ENCODE measurements around the gene RLN1. TPM values are rescaled to one million over a fixed set of nuclear protein-coding genes. Genes with fewer than 3 reads are reported as not detected.
"Not testable (repeated sequence)": the region's sequence is repeated elsewhere in the genome, so short reads cannot be mapped to it uniquely, and the experiment has no call there.

RLN1 gene
- polyA plus RNA-seq (ENCODE audit: insufficient read length in 12 of 12) = 1 to 10 TPM in 1 of 12 donors, under 1 TPM in 6, not detected in 5; 0.22 to 1.1 (median 0.29) TPM
- long read RNA-seq, donor 1 = 0 reads
- long read RNA-seq, donor 2 = 0 reads
- long read RNA-seq, donor 3 = 0 reads
- long read RNA-seq, donor 4 = 0 reads
- long read RNA-seq, donor 5 = 0 reads
- long read RNA-seq, donor 6 = 0 reads
- long read RNA-seq, donor 7 = 0 reads
- long read RNA-seq, donor 8 = 0 reads
- long read RNA-seq, donor 9 = 0 reads
- long read RNA-seq, donor 10 = 0 reads
- long read RNA-seq, donor 11 = 0 reads

- not testable (repeated sequence) for DNase-seq
Observed at GRCh38 chr9:5338992-5339981, at the start of gene RLN1. Gene RLN1 (minus strand): TSS chr9:5339876. CDS start chr9:5339746, 130 bp downstream.

GRCh38 chr9:5389109-5389732 lies 49.5 kb upstream of the RLN1 start:
- DNase-seq = no peak

GRCh38 chr9:5388026-5388819 lies 48.5 kb upstream of the RLN1 start:
- DNase-seq = no peak

GRCh38 chr9:5384436-5384835 lies 44.8 kb upstream of the RLN1 start:
- no peak for DNase-seq

- no peak for DNase-seq
Observed at GRCh38 chr9:5382479-5382878, 42.8 kb upstream of the RLN1 start.

GRCh38 chr9:5375790-5376477 lies 36.3 kb upstream of the RLN1 start:
- no peak for DNase-seq

- no peak for DNase-seq
Observed at GRCh38 chr9:5375091-5375490, 35.4 kb upstream of the RLN1 start.

- no peak for DNase-seq
Observed at GRCh38 chr9:5364294-5365024, 24.8 kb upstream of the RLN1 start.

- DNase-seq = peak; percentile 15
Observed at GRCh38 chr9:5361326-5362010, 21.8 kb upstream of the RLN1 start.

- no peak for DNase-seq
Observed at GRCh38 chr9:5360341-5360740, 20.7 kb upstream of the RLN1 start.

GRCh38 chr9:5357431-5358105 lies 17.9 kb upstream of the RLN1 start:
- DNase-seq = peak; percentile 11

GRCh38 chr9:5355817-5356216 lies 16.1 kb upstream of the RLN1 start:
- no peak for DNase-seq

- DNase-seq = no peak
Observed at GRCh38 chr9:5355226-5355625, 15.6 kb upstream of the RLN1 start.

GRCh38 chr9:5354184-5354583 lies 14.5 kb upstream of the RLN1 start:
- no peak for DNase-seq

- no peak for DNase-seq
Observed at GRCh38 chr9:5352637-5353248, 13.1 kb upstream of the RLN1 start.

GRCh38 chr9:5336688-5337087 lies 3.0 kb downstream of the RLN1 start:
- DNase-seq = no peak

GRCh38 chr9:5331276-5331675 lies 8.4 kb downstream of the RLN1 start:
- not testable (repeated sequence) for DNase-seq

- DNase-seq = no peak
Observed at GRCh38 chr9:5326893-5327548, 12.7 kb downstream of the RLN1 start.

All from muscle of arm (tissue), 14 donors.